ENCODE results near the gene B3GNT7. TPM values are rescaled to one million over a fixed set of nuclear protein-coding genes. Genes with fewer than 3 reads are reported as not detected.

B3GNT7 gene
- total and polyA plus RNA-seq, 2 of the 8 experiments (the other 6 are each of a cell fraction or from before 2014, with no cell fraction given) = 26.4 to 73.1 TPM

DNA sequence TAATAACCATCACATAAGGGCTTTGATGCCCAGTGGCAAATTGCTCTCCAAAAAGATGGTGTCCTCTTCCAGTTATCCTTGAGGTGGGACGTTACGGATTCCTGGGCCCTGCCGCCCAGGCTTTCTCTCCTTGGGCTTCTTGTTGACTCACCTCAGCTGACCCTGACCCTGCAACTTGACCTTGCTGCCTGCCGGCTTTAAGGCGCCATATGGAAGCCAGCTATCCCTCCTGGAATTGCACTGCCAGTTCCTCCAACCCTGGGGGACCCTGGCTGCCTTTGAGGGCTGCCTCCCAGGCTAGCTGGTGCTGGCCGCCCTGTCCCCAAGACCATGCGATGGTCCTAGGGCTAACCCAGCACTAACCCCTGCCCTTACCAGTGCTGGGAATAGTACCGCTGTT lies 28.3 kb upstream of the B3GNT7 start:
- H4K8ac ChIP-seq (ENCODE audit: extremely low read depth, insufficient read depth, low read length) = peak overlapping the region; percentile 37; the same call in 1 of the 2 replicates
- no peak overlapping the region for H3K4me2 ChIP-seq (ENCODE audit: insufficient read depth in 1 of 2, low read depth in 2 of 2, low read length in 2 of 2)
- H3K23me2 ChIP-seq (ENCODE audit: low read depth, low read length) = 0 out of 2 replicates have a peak, but pooled peaks cover 4% of the 10 kb centered on the region
- no peak overlapping the region for H2AFZ ChIP-seq (ENCODE audit: low read length)
- no peak for FAIRE-seq
- H3K23ac ChIP-seq (ENCODE audit: insufficient read length) = no peak overlapping the region
- no peaks in the 10 kb centered on the region for H3K9me3 ChIP-seq (ENCODE audit: insufficient read depth in 2 of 2, low read depth in 1 of 2, low read length in 1 of 2)
- H3K4ac ChIP-seq (replicated peaks; ENCODE audit: insufficient read length, low read depth, low read length) = peak overlapping the region; percentile 40
- no peak overlapping the region for H3K9ac ChIP-seq (replicated peaks in 1 of 4; ENCODE audit: extremely low read depth in 1 of 4, low read depth in 3 of 4, low read length in 3 of 4)
- ChIA-PET POLR2A (ENCODE audit: partially characterized antibody) (no interaction called here), CTCF (ENCODE audit: partially characterized antibody) (interaction anchor here (0.6 to 26.8 kb wide), 3 partner anchors 19 to 68 kb away, joined by 3 to 617 read pairs (median 3); partner anchors contain the start of gene B3GNT7)
- DNase-seq (ENCODE audit: low read depth in 1 of 2, low spot score in 2 of 2) = no peak
- H3K27ac ChIP-seq (ENCODE audit: low read depth, low read length) = no peak overlapping the region
- H3K79me2 ChIP-seq (ENCODE audit: control insufficient read depth in 1 of 2, insufficient read depth in 2 of 2, low read length in 2 of 2) = no peaks in the 10 kb centered on the region
- 94% methylated on average over 8 of the region's 8 CpGs; no CpG with 5 or more reads in 1 of the 2 experiments for WGBS, 2 experiments (ENCODE audit: extremely low coverage in 1 of 2, insufficient coverage in 1 of 2, insufficient read length in 1 of 2, insufficient replicate concordance in 2 of 2, low coverage in 1 of 2, low lambda C conversion rate in 2 of 2, missing lambda C conversion rate in 1 of 2)
- no peak overlapping the region for H3K14ac ChIP-seq (ENCODE audit: insufficient read length)
- peak overlapping the region; percentile 65; the same call in 1 of the 2 replicates for H2AK5ac ChIP-seq (ENCODE audit: low read depth, low read length)
- H3K18ac ChIP-seq (ENCODE audit: extremely low read depth, low read length) = peak overlapping the region; percentile 32; the same call in 1 of the 2 replicates
- 0 out of 2 replicates have a peak overlapping the region, but pooled peaks have one; percentile 72 for H2BK15ac ChIP-seq (ENCODE audit: low read length)
- H2BK5ac ChIP-seq (ENCODE audit: low read depth, low read length) = peak overlapping the region; percentile 60; the same call in 1 of the 2 replicates
- H2BK120ac ChIP-seq (replicated peaks; ENCODE audit: low read depth, low read length) = no peak overlapping the region
- H2BK12ac ChIP-seq (ENCODE audit: low read depth, low read length) = peak overlapping the region; percentile 92; the same call in 1 of the 2 replicates
- H4K5ac ChIP-seq (ENCODE audit: insufficient read length, low read depth, low read length) = no peak overlapping the region
- H3K79me1 ChIP-seq (ENCODE audit: low read depth, low read length) = no peaks in the 10 kb centered on the region
- no peaks in the 10 kb centered on the region for H4K20me1 ChIP-seq (replicated peaks in 1 of 2; ENCODE audit: control insufficient read depth in 1 of 2, insufficient read depth in 2 of 2, low read length in 2 of 2)
- H3K27me3 ChIP-seq (replicated peaks in 1 of 4; ENCODE audit: control insufficient read depth in 3 of 4, extremely low read depth in 1 of 4, insufficient read depth in 3 of 4, low read length in 3 of 4) = no peaks in the 10 kb centered on the region
- no peak overlapping the region for H3K56ac ChIP-seq (replicated peaks; ENCODE audit: insufficient read length, low read depth, low read length)
- no peak for TF ChIP-seq HDAC2 (IDR thresholded peaks at IDR 0.05; ENCODE audit: borderline replicate concordance in 1 of 2, low read depth in 2 of 2, low read length in 2 of 2)
- TF ChIP-seq SP1 (IDR thresholded peaks at IDR 0.05; ENCODE audit: low read depth, low read length) = no peak
- no peak for TF ChIP-seq MAFK (IDR thresholded peaks at IDR 0.05; ENCODE audit: low read depth, low read length)
- no peak for TF ChIP-seq SP2 (IDR thresholded peaks at IDR 0.05; ENCODE audit: low read length)
- no peak for TF ChIP-seq SRF (IDR thresholded peaks at IDR 0.05; ENCODE audit: low read depth, low read length)
- no peak for TF ChIP-seq CBX8 (IDR thresholded peaks at IDR 0.05; ENCODE audit: borderline replicate concordance, low read depth, low read length)
- TF ChIP-seq, protein P1, sequence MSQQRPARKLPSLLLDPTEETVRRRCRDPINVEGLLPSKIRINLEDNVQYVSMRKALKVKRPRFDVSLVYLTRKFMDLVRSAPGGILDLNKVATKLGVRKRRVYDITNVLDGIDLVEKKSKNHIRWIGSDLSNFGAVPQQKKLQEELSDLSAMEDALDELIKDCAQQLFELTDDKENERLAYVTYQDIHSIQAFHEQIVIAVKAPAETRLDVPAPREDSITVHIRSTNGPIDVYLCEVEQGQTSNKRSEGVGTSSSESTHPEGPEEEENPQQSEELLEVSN (IDR thresholded peaks at IDR 0.05) = no peak
- peaks cover 4 to 29% (median 20%) of the 10 kb centered on the region in 4 experiments for H3K4me1 ChIP-seq (replicated peaks in 1 of 4; ENCODE audit: control insufficient read depth in 3 of 4, insufficient read depth in 4 of 4, low read length in 3 of 4)
- peak overlapping the region; percentile 50 for H4K91ac ChIP-seq (replicated peaks; ENCODE audit: insufficient read length, low read length)
- H3K36me3 ChIP-seq (ENCODE audit: control insufficient read depth in 2 of 4, insufficient read depth in 4 of 4, low read length in 3 of 4) = no peaks in the 10 kb centered on the region
- no peak overlapping the region for H3K4me3 ChIP-seq (ENCODE audit: extremely low read depth in 1 of 4, insufficient read depth in 2 of 4, low read depth in 3 of 4, low read length in 4 of 4)
- peak overlapping the region; percentile 90; the same call in 1 of the 2 replicates for H2BK20ac ChIP-seq (ENCODE audit: low read length)
